CD4-positive, alpha-beta T cell treated with Interleukin-15 for 4 hours (primary cell): ENCODE measurements around the gene HSP90AB1.

Experiments
- DNase-seq: peaks from one replicate; pipeline ENCODE4 v3.0.0-alpha.2; 2020; ENCODE audit warnings: low spot score

Gene HSP90AB1

GRCh38 chr6:44235891-44236516 lies 10.9 kb upstream of the HSP90AB1 start:
- no peak for DNase-seq

DNA sequence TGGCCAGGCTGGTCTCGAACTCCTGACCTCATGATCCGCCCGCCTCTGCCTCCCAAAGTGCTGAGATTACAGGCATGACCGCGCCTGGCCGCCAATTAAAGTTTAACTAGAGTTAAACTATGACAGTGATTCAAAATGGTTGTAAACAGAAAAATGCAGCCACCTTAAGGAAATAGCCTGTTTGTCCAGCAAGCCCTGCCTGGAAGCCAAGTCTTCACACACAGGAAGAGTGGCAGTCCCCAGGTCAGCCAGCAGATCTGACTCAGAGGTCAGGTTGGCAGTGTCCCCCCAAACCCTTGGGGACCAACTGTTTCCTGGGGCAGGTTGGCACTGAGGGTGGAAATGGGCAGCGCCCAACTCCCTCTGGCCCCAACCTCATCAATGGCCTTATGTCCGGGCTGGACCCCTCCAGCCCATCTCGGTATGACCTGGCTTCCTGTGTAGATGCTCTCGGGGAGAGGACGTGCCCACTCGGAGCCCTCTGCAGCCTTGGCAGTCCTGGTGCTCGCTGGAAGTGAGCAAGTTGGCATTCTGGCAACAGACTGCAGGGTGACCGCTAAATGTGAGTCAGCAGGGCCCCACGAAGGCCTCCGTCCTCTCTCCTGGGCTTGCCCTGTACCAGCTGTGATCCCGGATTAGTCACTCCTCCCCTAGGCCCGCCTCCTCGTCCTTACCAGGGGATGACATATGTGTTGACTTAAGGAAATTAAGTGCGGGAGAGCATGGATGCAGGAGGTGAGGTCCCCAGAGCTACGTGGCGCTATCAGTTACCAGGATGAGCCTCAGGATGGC lies 9.7 kb upstream of the HSP90AB1 start:
- peak; percentile 82 for DNase-seq

DNA sequence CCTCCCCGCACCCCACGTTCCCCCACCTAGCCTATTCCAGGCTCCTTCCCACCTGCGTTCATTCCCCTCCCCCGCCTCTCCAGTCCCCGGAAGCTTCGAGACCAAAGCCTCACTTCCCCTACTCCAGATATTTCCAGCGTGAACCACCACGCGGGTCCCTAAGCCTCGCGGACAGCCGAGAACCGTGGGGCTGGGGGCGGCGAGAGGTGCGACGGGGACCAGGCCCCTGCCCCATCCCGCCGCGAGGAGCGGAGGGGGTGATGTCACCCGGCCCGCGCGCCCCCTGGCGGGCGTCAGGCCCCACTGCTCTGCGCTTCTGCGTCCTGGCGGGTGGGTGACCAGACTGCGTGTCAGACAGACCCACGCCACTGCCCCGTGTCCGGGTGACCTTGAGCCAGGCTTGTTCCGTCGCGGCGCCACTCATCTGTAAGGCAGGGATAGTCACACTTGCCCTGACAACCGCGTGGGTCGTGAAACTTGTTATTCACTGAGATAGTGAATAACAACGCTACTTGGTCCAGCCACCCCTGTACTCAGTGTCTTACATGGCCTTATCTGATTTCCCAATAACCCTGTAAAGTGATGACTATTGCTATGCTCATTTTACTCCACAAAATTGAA lies 9.0 kb upstream of the HSP90AB1 start:
- peak; percentile 77 for DNase-seq

- DNase-seq, result no peak
Observed at GRCh38 chr6:44238687-44239350, 8.1 kb upstream of the HSP90AB1 start.

DNA sequence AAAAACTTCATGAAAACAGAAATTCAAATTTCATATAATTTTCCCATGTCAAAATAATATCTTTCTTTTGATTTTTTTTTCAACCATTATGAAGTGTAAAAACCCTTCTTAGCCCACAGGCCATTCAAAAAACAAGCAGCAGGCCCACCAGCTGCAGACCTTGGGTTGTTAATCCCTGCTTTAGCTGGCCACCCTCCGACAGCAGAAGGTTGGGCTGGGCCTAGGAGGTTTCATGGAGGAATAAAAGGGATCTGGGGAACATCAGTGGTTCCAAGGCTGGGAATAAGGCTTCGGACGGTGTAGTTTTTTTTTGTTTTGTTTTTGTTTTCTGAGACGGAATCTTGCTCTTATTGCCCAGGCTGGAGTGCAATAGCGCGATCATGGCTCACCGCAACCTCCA lies 3.6 kb upstream of the HSP90AB1 start:
- no peak for DNase-seq

GRCh38 chr6:44245391-44245911 lies 1.4 kb upstream of the HSP90AB1 start:
- DNase-seq, result no peak

DNA sequence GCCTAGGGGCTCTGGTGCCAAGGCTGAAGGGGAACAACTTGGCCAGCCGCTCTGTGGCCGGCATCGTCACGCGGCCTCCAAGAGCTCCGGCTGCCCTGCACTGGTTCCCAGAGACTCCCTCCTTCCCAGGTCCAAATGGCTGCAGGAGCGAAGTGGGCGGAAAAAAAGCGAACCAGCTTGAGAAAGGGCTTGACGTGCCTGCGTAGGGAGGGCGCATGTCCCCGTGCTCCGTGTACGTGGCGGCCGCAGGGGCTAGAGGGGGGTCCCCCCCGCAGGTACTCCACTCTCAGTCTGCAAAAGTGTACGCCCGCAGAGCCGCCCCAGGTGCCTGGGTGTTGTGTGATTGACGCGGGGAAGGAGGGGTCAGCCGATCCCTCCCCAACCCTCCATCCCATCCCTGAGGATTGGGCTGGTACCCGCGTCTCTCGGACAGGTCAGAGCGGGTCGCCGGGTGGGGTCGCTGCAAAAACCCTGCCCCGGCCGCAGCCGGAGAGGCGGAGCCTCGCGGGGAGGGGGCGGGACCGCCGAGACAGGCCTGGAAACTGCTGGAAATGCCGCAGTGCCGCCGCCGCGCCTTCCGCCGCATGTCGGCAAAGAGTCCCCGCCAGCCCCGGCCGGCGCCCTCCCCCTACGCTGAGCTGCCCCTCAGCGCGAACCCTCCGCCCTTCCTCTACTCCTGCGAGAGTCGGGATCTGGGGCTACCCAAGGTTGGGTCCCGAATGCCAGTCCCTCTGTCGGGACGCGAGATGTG lies 814 bp upstream of the HSP90AB1 start:
- peak; percentile 80 for DNase-seq

DNA sequence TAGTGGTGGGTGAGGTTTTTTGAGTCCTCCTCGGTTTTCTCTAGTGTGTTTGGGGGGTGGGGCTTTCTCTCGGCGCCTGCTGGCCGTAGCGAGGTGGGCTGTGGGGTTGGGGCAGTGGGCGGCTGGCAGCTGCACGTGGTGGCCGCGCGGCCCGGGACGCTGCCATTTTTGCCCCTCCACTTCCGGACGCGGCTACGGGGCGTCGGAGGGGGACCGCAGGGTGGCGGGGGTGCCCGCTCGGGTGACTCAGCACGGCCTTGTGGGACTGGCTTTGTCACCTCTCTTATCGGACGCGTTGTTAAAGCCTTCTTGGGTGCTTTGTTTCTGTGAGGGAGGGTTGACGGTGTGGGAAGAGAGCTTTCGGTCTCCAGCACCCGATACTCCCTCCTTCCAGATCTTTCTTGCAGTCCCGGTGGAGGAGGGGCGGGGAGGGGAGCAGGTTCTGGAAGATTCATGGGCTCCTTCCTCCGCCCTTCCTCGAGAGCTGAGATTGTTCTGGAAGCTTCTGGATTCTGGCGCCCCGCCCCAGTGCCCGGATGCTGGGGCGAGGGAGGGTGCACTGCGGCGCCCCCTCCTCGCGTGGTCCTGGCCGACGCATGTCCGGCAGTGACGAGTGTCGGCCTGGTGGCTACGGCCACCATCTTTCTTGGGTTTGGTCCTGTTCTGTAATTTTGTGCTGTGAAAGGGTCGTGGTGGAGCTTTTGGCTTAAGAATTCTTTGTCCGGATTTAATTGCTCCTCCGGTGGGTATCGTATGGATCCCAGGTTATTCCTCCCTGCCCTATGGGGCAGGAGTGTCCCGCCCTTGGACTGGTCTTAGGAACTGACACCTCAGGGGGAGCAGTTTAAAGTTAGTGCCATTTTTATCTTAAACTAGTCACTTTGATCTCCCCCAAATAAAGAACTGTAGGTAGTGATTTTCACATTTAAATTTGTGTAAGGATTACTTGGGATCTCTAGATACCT lies 719 bp downstream of the HSP90AB1 start:
- DNase-seq, result peak; percentile 92

GRCh38 chr6:44248579-44248978 lies 1.7 kb downstream of the HSP90AB1 start:
- no peak for DNase-seq

DNA sequence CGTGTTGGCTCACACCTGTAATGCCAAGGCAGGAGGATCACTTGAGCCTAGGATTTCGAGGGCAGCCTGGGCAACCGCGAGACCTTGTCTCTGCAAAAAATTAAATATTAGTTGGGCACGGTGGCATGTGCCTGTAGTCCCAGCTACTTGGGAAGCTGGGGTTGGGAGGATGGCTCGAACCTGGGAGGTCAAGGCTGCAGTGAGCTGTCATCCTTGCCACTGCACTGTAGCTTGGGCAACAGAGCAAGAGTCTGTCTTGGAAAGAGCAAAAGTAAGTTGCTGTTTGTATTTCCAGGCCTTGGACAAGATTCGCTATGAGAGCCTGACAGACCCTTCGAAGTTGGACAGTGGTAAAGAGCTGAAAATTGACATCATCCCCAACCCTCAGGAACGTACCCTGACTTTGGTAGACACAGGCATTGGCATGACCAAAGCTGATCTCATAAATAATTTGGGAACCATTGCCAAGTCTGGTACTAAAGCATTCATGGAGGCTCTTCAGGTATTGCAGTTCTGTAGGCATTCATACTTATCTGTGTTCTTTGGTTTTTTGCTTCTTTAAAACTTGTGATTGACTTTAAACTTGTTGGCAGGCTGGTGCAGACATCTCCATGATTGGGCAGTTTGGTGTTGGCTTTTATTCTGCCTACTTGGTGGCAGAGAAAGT lies 2.3 kb downstream of the HSP90AB1 start:
- no peak for DNase-seq

DNA sequence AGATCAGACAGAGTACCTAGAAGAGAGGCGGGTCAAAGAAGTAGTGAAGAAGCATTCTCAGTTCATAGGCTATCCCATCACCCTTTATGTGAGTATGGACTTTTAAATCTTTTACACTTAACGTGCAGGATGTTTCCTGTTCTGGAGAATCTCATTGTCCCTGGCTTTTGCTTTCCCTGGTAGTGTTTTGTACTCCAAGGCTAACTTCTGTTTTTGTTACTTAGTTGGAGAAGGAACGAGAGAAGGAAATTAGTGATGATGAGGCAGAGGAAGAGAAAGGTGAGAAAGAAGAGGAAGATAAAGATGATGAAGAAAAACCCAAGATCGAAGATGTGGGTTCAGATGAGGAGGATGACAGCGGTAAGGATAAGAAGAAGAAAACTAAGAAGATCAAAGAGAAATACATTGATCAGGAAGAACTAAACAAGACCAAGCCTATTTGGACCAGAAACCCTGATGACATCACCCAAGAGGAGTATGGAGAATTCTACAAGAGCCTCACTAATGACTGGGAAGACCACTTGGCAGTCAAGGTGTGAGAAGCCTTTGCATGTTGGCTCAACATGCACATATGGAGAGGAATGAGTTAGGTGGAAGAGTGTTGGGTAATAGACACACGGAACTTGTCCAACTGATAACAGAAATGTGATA lies 3.3 kb downstream of the HSP90AB1 start:
- DNase-seq, result no peak

GRCh38 chr6:44250718-44251123 lies 3.8 kb downstream of the HSP90AB1 start:
- DNase-seq, result no peak

GRCh38 chr6:44251576-44252524 lies 4.9 kb downstream of the HSP90AB1 start:
- DNase-seq, result no peak

DNA sequence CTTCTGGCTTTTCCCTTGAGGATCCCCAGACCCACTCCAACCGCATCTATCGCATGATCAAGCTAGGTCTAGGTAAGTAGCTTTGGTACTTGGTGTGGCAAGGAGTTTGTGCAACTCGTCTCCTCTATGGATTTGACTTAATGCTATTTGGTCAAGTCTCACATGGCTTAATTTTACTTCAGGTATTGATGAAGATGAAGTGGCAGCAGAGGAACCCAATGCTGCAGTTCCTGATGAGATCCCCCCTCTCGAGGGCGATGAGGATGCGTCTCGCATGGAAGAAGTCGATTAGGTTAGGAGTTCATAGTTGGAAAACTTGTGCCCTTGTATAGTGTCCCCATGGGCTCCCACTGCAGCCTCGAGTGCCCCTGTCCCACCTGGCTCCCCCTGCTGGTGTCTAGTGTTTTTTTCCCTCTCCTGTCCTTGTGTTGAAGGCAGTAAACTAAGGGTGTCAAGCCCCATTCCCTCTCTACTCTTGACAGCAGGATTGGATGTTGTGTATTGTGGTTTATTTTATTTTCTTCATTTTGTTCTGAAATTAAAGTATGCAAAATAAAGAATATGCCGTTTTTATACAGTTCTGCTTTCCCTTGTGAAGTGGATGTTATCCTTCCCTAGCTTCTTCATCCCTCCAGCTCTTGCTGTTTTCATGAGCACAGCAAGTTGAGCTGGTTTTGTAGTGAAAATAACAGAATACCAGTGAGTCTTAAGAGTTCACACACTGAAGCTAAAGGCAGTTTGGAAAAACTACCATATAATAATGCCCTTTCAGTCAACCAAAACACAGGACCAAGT lies 6.6 kb downstream of the HSP90AB1 start:
- DNase-seq, result peak; percentile 60

DNA sequence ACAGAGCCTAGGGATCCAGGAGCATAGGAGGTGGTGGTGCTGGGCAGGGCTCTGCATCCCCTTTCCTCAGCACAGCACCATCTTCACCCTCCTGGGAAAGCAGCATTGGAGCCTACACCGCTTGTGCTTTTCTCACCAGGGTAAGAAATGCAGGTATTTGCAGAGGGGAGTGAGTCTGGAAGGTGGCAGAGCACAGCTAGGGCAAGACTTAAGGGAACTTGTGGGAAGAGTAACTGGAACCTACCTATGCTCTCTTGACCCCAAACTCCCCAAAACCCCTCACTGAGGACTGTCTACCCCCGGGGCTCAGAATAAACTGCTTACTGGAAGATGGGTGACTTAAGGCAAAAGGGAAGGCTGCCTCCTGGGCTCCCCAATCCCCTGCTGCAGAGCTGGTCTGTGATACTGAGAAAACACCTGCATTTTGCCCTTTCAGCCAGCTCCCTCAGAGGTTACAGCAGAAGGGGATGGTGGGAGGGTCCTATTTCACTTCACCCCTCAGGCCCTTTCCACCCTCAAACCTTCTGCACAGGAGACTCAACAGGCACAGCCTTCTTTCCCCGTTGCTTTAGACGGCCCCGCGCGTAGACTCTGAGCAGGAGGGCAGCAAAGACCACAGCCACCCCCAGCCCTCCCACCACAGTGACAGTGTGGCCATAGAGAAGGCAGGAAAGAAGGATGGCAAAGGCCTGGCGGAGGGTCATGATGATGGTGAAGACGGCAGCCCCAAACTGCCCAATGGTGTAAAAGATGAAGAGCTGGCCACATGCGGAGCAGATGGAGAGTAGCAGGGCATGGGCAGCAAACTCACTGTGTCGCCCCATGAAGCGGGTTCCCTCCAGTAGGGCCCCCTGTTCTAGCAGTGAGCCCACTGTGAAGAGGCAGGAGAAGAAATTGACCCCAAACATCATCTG lies 7.5 kb downstream of the HSP90AB1 start:
- no peak for DNase-seq

DNA sequence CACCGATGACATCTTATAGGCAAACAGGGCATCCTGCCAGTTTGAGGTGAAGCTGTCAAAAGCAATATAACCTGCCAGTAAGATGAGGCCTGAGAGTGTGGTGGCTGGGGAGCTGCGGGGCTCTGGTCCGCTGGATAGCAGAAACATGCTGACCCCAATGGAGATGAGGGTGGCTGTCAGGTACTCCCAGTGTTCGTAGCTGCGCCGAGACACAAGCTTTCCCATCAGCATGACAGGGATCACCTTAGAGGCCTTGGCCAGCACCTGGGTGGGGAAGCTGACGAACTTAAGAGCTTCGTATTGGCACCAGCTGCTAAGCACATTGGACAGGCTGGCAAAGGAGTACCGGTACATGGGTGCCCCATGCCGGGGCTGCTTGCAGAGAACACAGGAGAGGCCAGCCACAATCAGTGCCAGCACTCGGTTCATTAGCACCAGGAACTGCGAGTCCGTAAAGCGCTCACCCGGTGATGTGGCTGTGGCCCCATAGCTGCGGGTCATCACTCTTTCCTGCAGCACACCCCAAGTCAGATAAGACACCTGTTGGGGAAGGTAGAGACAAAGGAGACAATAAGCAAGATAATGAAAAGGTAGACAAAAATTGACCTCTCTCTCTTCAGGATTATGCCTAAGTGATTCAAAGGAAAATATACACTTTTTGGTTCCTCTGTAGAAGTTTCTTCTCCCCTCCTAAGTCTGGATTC lies 8.4 kb downstream of the HSP90AB1 start:
- no peak for DNase-seq
